ENCODE data around the gene RLBP1.

Gene RLBP1

GRCh38 chr15:89174476-89174875 is 46.9 kb downstream of the RLBP1 start:
- Histone ChIP-seq H3K27ac (ENCODE audit: low read depth, low read length) (no peak overlapping the region), H3K9me2 (replicated peaks; ENCODE audit: control insufficient read depth, low read length) (no peaks in the 10 kb centered on the region), H3K4me1 (ENCODE audit: control insufficient read depth, low read length) (no peaks in the 10 kb centered on the region), H3K4me3 (ENCODE audit: low read length) (no peak overlapping the region), H3K36me3 (ENCODE audit: control insufficient read depth, low read length) (0 out of 2 replicates have a peak, but pooled peaks cover 3% of the 10 kb centered on the region), H3F3A (ENCODE audit: control insufficient read depth, insufficient read depth) (no peaks in the 10 kb centered on the region), H3K9me3 (ENCODE audit: control insufficient read depth, insufficient read depth, low read length) (no peaks in the 10 kb centered on the region), H3K79me2 (ENCODE audit: control insufficient read depth, low read length) (no peaks in the 10 kb centered on the region), H4K20me1 (ENCODE audit: control insufficient read depth, insufficient read depth, low read depth, low read length) (no peaks in the 10 kb centered on the region), H3K27me3 (ENCODE audit: control insufficient read depth, low read length) (no peaks in the 10 kb centered on the region), H3K4me2 (ENCODE audit: low read length) (no peak overlapping the region)
- TF ChIP-seq EZH2phosphoT487 (IDR thresholded peaks at IDR 0.05; ENCODE audit: borderline replicate concordance, low read length) (no peak), CTCF (IDR thresholded peaks at IDR 0.05; ENCODE audit: low read depth, low read length, poor library complexity, severe bottlenecking) (no peak)

- Histone ChIP-seq H3K9me2 (replicated peaks; ENCODE audit: control insufficient read depth, low read length) (no peaks in the 10 kb centered on the region), H3K79me2 (ENCODE audit: control insufficient read depth, low read length) (no peaks in the 10 kb centered on the region), H3K27ac (ENCODE audit: low read depth, low read length) (no peak overlapping the region), H4K20me1 (ENCODE audit: control insufficient read depth, insufficient read depth, low read depth, low read length) (no peaks in the 10 kb centered on the region), H3K9me3 (ENCODE audit: control insufficient read depth, insufficient read depth, low read length) (no peaks in the 10 kb centered on the region), H3F3A (ENCODE audit: control insufficient read depth, insufficient read depth) (no peaks in the 10 kb centered on the region), H3K4me1 (ENCODE audit: control insufficient read depth, low read length) (no peaks in the 10 kb centered on the region), H3K36me3 (ENCODE audit: control insufficient read depth, low read length) (0 out of 2 replicates have a peak, but pooled peaks cover under 1% of the 10 kb centered on the region), H3K4me3 (ENCODE audit: low read length) (no peak overlapping the region), H3K27me3 (ENCODE audit: control insufficient read depth, low read length) (no peaks in the 10 kb centered on the region), H3K4me2 (ENCODE audit: low read length) (no peak overlapping the region)
- no peak for TF ChIP-seq CTCF (IDR thresholded peaks at IDR 0.05; ENCODE audit: low read depth, low read length, poor library complexity, severe bottlenecking)
- no peak for TF ChIP-seq EZH2phosphoT487 (IDR thresholded peaks at IDR 0.05; ENCODE audit: borderline replicate concordance, low read length)
Measured at GRCh38 chr15:89172921-89173320, 48.5 kb downstream of the RLBP1 start.

- no peaks in the 10 kb centered on the region for H3K9me2 ChIP-seq (replicated peaks; ENCODE audit: control insufficient read depth, low read length)
- no peaks in the 10 kb centered on the region for H3K4me1 ChIP-seq (ENCODE audit: control insufficient read depth, low read length)
- H3K4me3 ChIP-seq (ENCODE audit: low read length): no peak overlapping the region
- H3K27me3 ChIP-seq (ENCODE audit: control insufficient read depth, low read length): no peaks in the 10 kb centered on the region
- no peaks in the 10 kb centered on the region for H4K20me1 ChIP-seq (ENCODE audit: control insufficient read depth, insufficient read depth, low read depth, low read length)
- no peaks in the 10 kb centered on the region for H3K9me3 ChIP-seq (ENCODE audit: control insufficient read depth, insufficient read depth, low read length)
- no peak overlapping the region for H3K27ac ChIP-seq (ENCODE audit: low read depth, low read length)
- no peaks in the 10 kb centered on the region for H3K79me2 ChIP-seq (ENCODE audit: control insufficient read depth, low read length)
- no peaks in the 10 kb centered on the region for H3K36me3 ChIP-seq (ENCODE audit: control insufficient read depth, low read length)
- no peaks in the 10 kb centered on the region for H3F3A ChIP-seq (ENCODE audit: control insufficient read depth, insufficient read depth)
- no peak overlapping the region for H3K4me2 ChIP-seq (ENCODE audit: low read length)
- TF ChIP-seq EZH2phosphoT487 (IDR thresholded peaks at IDR 0.05; ENCODE audit: borderline replicate concordance, low read length): no peak
- TF ChIP-seq CTCF (IDR thresholded peaks at IDR 0.05; ENCODE audit: low read depth, low read length, poor library complexity, severe bottlenecking): peak; percentile 90
Measured at GRCh38 chr15:89171136-89172072, 50.0 kb downstream of the RLBP1 start.

Data from DOHH2 (cell line).